ENCODE results near the gene NNT.

Gene NNT

GRCh38 chr5:43676083-43676840, 73.3 kb downstream of the NNT start:
- no peak for DNase-seq (ENCODE audit: low read depth)
- H3K4me3 ChIP-seq (ENCODE audit: low read depth, low read length), result no peak overlapping the region
- no peak for TF ChIP-seq CTCF (IDR thresholded peaks at IDR 0.05; ENCODE audit: insufficient read depth, low read depth, low read length, missing control alignments)

- DNase-seq (ENCODE audit: low read depth), result no peak
- no peak overlapping the region for H3K4me3 ChIP-seq (ENCODE audit: low read depth, low read length)
- TF ChIP-seq CTCF (IDR thresholded peaks at IDR 0.05; ENCODE audit: insufficient read depth, low read depth, low read length, missing control alignments), result no peak
Observed at GRCh38 chr5:43677253-43677652, 74.3 kb downstream of the NNT start.

- TF ChIP-seq CTCF (IDR thresholded peaks at IDR 0.05; ENCODE audit: insufficient read depth, low read depth, low read length, missing control alignments), result no peak
- no peak for DNase-seq (ENCODE audit: low read depth)
- H3K4me3 ChIP-seq (ENCODE audit: low read depth, low read length), result no peak overlapping the region
Observed at GRCh38 chr5:43679214-43679613, 76.2 kb downstream of the NNT start.

GRCh38 chr5:43680286-43680685, 77.3 kb downstream of the NNT start:
- TF ChIP-seq CTCF (IDR thresholded peaks at IDR 0.05; ENCODE audit: insufficient read depth, low read depth, low read length, missing control alignments), result no peak
- no peak overlapping the region for H3K4me3 ChIP-seq (ENCODE audit: low read depth, low read length)
- no peak for DNase-seq (ENCODE audit: low read depth)

GRCh38 chr5:43683884-43684471, 81.0 kb downstream of the NNT start:
- no peak for TF ChIP-seq CTCF (IDR thresholded peaks at IDR 0.05; ENCODE audit: insufficient read depth, low read depth, low read length, missing control alignments)
- H3K4me3 ChIP-seq (ENCODE audit: low read depth, low read length), result no peak overlapping the region
- DNase-seq (ENCODE audit: low read depth), result no peak

- DNase-seq (ENCODE audit: low read depth), result no peak
- H3K4me3 ChIP-seq (ENCODE audit: low read depth, low read length), result no peak overlapping the region
- TF ChIP-seq CTCF (IDR thresholded peaks at IDR 0.05; ENCODE audit: insufficient read depth, low read depth, low read length, missing control alignments), result no peak
Observed at GRCh38 chr5:43685252-43685950, 82.4 kb downstream of the NNT start.

Measured in GM12865 (cell line).